ENCODE data around the gene MAGEA1.

DNA sequence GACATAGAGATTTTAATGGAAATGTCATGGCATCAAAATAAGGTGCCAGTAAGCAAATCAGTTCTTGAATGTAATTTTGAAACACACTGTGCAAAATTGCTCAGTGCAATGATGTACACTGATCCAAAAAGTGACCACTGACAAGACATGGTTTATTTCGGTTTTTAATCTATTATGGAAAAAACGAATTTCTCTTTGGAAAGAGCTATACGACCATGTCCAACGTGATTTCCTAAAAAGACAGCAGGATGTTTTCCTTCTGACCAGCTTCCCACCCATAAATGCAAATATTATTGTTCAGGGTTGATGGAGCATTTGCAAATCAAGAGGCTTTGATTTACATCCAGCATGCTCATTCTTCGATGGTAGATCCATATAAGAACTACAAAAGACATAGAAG lies 17.1 kb upstream of the MAGEA1 start:
- TF ChIP-seq, protein P1, sequence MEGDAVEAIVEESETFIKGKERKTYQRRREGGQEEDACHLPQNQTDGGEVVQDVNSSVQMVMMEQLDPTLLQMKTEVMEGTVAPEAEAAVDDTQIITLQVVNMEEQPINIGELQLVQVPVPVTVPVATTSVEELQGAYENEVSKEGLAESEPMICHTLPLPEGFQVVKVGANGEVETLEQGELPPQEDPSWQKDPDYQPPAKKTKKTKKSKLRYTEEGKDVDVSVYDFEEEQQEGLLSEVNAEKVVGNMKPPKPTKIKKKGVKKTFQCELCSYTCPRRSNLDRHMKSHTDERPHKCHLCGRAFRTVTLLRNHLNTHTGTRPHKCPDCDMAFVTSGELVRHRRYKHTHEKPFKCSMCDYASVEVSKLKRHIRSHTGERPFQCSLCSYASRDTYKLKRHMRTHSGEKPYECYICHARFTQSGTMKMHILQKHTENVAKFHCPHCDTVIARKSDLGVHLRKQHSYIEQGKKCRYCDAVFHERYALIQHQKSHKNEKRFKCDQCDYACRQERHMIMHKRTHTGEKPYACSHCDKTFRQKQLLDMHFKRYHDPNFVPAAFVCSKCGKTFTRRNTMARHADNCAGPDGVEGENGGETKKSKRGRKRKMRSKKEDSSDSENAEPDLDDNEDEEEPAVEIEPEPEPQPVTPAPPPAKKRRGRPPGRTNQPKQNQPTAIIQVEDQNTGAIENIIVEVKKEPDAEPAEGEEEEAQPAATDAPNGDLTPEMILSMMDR (conservative IDR thresholded peaks at IDR 0.05 in 1 of 2, IDR thresholded peaks at IDR 0.05 in 1 of 2; ENCODE audit: low read depth in 1 of 2, low read length in 2 of 2): no peak
- TF ChIP-seq EZH2 (IDR thresholded peaks at IDR 0.05; ENCODE audit: low read length, missing control alignments): no peak

Data from fibroblast of lung (primary cell).